GM20000 (cell line): ENCODE data around the gene TRPM5.
A peak's percentile ranks its signal among the peaks of the same experiment; 100 is the strongest.

Experiments used
- DNase-seq: peaks from one replicate; pipeline ENCODE4 v3.0.0; 2012; ENCODE audit warnings: low spot score
- CTCF ChIP-seq: IDR thresholded peaks from 2 replicates; pipeline ENCODE4 v1.5.1; 2012; ENCODE audit warnings: mild to moderate bottlenecking, control low read depth; ENCODE audit errors: extremely low read depth, missing control alignments

Gene TRPM5

GRCh38 chr11:2424811-2425495, 19.4 kb downstream of the TRPM5 start:
- no peak for DNase-seq
- TF ChIP-seq CTCF, result no peak

GRCh38 chr11:2423157-2424025, 20.9 kb downstream of the TRPM5 start:
- DNase-seq, result no peak
- TF ChIP-seq CTCF, result no peak

GRCh38 chr11:2422461-2423156, 21.7 kb downstream of the TRPM5 start:
- TF ChIP-seq CTCF, result no peak
- DNase-seq, result no peak

GRCh38 chr11:2421996-2422395, 22.3 kb downstream of the TRPM5 start:
- TF ChIP-seq CTCF, result no peak

GRCh38 chr11:2421226-2421994, 22.9 kb downstream of the TRPM5 start:
- no peak for DNase-seq
- TF ChIP-seq CTCF, result no peak

More at GRCh38 chr11:2421996-2422395, 22.3 kb downstream of the TRPM5 start:
- DNase-seq, result no peak

- DNase-seq, result peak; percentile 96
- TF ChIP-seq CTCF, result peak; percentile 87
Measured at GRCh38 chr11:2420502-2421225, 23.6 kb downstream of the TRPM5 start.
